ENCODE measurements around the gene MCF2L.

The MCF2L gene

DNA sequence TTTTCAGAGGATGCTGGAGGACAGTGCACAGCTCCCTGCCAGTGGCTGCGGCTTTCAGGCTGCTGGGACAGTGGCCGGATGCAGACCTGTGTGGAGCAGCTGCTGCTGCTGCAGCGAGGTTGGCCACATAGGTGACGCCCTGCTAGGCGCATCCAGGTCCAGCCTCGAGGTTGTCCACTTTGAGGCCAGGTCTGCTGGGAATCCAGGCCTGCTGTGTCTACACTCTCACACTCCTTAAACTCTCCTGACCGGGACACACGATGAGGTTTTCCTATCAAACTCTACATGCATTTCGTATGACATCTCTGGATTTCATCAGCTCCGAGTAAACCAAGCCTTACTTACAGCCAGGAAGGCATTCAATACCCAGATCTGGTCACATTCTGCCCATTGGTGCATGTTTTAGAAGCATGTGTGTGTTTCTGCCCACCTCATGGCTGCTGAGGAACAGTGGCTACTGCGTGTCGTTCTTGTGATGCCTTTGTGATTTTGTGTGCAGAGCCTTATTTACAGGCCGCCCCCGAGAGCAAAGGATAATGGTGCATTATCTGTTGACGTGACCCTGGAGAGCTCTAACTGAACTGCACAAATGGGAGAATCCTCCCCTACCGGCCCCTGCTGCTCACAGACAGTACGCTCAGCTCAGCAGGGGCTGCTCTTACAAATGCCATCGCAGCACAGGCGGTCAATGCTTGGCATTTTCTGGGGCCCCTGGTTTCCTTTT is 12.3 kb upstream of the MCF2L start:
- no peak for DNase-seq (ENCODE audit: low read depth)
- H3K4me3 ChIP-seq (ENCODE audit: low read length) = no peak overlapping the region
- TF ChIP-seq CTCF (conservative IDR thresholded peaks at IDR 0.05; ENCODE audit: low read length) = no peak

- no peak for DNase-seq (ENCODE audit: low read depth)
- TF ChIP-seq CTCF (conservative IDR thresholded peaks at IDR 0.05; ENCODE audit: low read length) = no peak
- H3K4me3 ChIP-seq (ENCODE audit: low read length) = no peak overlapping the region
Observed at GRCh38 chr13:112957295-112957677, 11.7 kb upstream of the MCF2L start.

- no peak overlapping the region for H3K4me3 ChIP-seq (ENCODE audit: low read length)
- no peak for TF ChIP-seq CTCF (conservative IDR thresholded peaks at IDR 0.05; ENCODE audit: low read length)
- DNase-seq (ENCODE audit: low read depth) = no peak
Observed at GRCh38 chr13:112958127-112958989, 10.7 kb upstream of the MCF2L start.

- DNase-seq (ENCODE audit: low read depth) = no peak
- TF ChIP-seq CTCF (conservative IDR thresholded peaks at IDR 0.05; ENCODE audit: low read length) = no peak
- H3K4me3 ChIP-seq (ENCODE audit: low read length) = no peak overlapping the region
Observed at GRCh38 chr13:112959206-112959605, 9.8 kb upstream of the MCF2L start.

- no peak for TF ChIP-seq CTCF (conservative IDR thresholded peaks at IDR 0.05; ENCODE audit: low read length)
- DNase-seq (ENCODE audit: low read depth) = no peak
- H3K4me3 ChIP-seq (ENCODE audit: low read length) = no peak overlapping the region
Observed at GRCh38 chr13:112959701-112960542, 9.1 kb upstream of the MCF2L start.

DNA sequence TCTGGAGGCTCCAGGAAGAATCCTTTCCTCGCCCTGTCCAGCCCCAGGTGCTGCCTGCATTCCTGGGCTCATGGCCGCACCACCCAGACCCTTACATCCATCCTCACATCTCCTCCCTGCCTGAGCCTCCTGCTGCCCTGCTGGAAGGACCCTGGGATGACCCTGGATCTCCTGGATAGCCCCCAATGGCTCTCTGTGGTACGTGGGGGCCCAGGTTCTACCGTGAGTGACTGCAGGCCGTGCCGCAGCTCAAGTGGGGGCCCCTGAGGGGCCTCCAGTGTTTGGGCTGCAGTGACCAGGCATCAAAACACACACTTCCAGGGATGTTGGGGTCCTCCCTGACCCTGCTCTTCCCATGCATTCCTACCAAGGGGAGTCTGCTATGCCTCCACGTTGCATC is 8.3 kb upstream of the MCF2L start:
- no peak for TF ChIP-seq CTCF (conservative IDR thresholded peaks at IDR 0.05; ENCODE audit: low read length)
- no peak overlapping the region for H3K4me3 ChIP-seq (ENCODE audit: low read length)
- DNase-seq (ENCODE audit: low read depth) = no peak

Data from AG10803 (cell line).